Measurements from ENCODE around the gene MPZ.

DNA sequence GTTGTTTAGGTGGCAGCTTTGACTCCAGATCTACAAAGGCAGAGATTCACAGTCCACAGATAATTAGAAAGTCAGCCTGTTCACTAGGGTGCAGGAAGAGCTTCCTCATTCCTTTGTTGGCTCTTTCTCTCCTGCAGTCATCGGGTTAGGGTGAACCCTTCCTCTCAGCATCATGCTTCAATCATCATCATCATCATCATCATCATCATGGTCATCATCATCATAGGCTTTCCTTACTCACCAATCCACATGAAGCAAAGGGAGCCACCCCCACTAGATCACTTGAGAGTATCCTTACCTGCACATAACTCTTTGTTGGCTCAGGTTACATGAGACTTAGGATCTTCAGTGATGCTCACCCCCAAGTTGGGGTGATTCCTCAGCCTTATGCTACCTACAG is 19.0 kb downstream of the MPZ start:
- no peak for TF ChIP-seq POLR2A (IDR thresholded peaks at IDR 0.05)
- TF ChIP-seq, protein P1, sequence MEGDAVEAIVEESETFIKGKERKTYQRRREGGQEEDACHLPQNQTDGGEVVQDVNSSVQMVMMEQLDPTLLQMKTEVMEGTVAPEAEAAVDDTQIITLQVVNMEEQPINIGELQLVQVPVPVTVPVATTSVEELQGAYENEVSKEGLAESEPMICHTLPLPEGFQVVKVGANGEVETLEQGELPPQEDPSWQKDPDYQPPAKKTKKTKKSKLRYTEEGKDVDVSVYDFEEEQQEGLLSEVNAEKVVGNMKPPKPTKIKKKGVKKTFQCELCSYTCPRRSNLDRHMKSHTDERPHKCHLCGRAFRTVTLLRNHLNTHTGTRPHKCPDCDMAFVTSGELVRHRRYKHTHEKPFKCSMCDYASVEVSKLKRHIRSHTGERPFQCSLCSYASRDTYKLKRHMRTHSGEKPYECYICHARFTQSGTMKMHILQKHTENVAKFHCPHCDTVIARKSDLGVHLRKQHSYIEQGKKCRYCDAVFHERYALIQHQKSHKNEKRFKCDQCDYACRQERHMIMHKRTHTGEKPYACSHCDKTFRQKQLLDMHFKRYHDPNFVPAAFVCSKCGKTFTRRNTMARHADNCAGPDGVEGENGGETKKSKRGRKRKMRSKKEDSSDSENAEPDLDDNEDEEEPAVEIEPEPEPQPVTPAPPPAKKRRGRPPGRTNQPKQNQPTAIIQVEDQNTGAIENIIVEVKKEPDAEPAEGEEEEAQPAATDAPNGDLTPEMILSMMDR (IDR thresholded peaks at IDR 0.05): no peak

Measured in esophagus squamous epithelium (tissue), 4 donors.